ENCODE results near the gene CACNG7. TPM values are rescaled to one million over a fixed set of nuclear protein-coding genes. Genes with fewer than 3 reads are reported as not detected.
"Not testable (repeated sequence)": the region's sequence is repeated elsewhere in the genome, so short reads cannot be mapped to it uniquely, and the experiment has no call there.

Gene CACNG7
- total RNA-seq, 1 experiment from 2014 or later = not detected

DNA sequence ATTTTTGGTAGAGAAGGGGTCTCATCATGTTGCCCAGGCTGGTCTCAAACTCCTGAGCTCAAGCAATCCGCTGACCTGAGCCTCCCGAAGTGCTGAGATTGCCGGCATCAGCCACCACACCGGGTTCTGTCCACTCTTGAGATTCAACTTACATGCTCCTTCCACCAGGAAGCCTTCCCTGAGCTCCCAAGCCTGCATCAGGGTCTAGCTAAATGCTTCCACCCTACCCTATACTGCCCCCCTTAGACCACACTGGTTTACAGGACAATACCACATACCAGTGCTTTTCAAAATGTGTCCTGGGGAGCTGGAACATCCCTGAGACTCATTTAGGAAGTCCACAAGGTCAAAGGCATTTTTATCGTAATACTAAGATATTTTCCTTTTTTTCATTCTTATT lies 38.5 kb downstream of the CACNG7 start:
- TF ChIP-seq, protein P1, sequence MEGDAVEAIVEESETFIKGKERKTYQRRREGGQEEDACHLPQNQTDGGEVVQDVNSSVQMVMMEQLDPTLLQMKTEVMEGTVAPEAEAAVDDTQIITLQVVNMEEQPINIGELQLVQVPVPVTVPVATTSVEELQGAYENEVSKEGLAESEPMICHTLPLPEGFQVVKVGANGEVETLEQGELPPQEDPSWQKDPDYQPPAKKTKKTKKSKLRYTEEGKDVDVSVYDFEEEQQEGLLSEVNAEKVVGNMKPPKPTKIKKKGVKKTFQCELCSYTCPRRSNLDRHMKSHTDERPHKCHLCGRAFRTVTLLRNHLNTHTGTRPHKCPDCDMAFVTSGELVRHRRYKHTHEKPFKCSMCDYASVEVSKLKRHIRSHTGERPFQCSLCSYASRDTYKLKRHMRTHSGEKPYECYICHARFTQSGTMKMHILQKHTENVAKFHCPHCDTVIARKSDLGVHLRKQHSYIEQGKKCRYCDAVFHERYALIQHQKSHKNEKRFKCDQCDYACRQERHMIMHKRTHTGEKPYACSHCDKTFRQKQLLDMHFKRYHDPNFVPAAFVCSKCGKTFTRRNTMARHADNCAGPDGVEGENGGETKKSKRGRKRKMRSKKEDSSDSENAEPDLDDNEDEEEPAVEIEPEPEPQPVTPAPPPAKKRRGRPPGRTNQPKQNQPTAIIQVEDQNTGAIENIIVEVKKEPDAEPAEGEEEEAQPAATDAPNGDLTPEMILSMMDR (IDR thresholded peaks at IDR 0.05; ENCODE audit: insufficient read depth in 1 of 2, low read depth in 1 of 2, low read length in 1 of 2, severe bottlenecking in 1 of 2, unreplicated experiment in 1 of 2) = no peak
- Mint-ChIP-seq H3K27me3 (ENCODE audit: insufficient read depth, unreplicated experiment) (no peaks in the 10 kb centered on the region), H3K4me1 (ENCODE audit: low read depth, unreplicated experiment) (no peaks in the 10 kb centered on the region), H3K9me3 (ENCODE audit: unreplicated experiment) (no peaks in the 10 kb centered on the region), H3K27ac (ENCODE audit: unreplicated experiment) (no peak overlapping the region), H3K4me3 (ENCODE audit: unreplicated experiment) (no peak overlapping the region), H3K36me3 (ENCODE audit: insufficient read depth, unreplicated experiment) (peaks cover 6% of the 10 kb centered on the region)
- Histone ChIP-seq H3K4me3 (ENCODE audit: low read depth, low read length) (no peak overlapping the region), H3K27me3 (replicated peaks; ENCODE audit: control insufficient read depth, insufficient read depth, low read length) (no peaks in the 10 kb centered on the region), H3K36me3 (ENCODE audit: control insufficient read depth, insufficient read depth, low read length) (no peaks in the 10 kb centered on the region), H3K9me3 (no peaks in the 10 kb centered on the region), H3K4me1 (no peaks in the 10 kb centered on the region)
- intact Hi-C loops (cut with micrococcal nuclease; ENCODE audit: unreplicated experiment) = no loop called here
- BruUV-seq (replicated peaks) = no TSS peak
- DNase-seq = no peak
- ChIA-PET CTCF (no interaction called here), POLR2A (no interaction called here)

DNA sequence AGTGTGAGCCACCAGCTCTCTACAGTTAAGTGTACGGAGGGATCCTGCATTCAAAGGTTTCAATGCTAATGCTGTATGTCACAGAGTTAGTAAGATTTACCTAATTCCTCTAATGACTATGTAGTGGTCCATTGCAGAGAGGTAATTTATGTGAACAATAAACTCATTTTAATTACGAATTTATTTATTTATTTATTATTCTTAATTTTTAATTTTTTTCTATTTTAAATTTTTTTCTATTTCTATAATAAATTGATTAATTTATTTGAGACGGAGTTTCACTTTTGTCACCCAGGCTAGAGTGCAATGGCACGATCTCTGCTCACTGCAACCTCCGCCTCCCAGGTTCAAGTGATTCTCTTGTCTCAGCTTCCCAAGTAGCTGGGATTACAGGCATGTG lies 39.5 kb downstream of the CACNG7 start:
- H3K36me3 ChIP-seq (ENCODE audit: control insufficient read depth, insufficient read depth, low read length); CTCF ChIA-PET; H3K4me3 ChIP-seq (ENCODE audit: low read depth, low read length); H3K27me3 Mint-ChIP-seq (ENCODE audit: insufficient read depth, unreplicated experiment); BruUV-seq (replicated peaks); H3K9me3 Mint-ChIP-seq (ENCODE audit: unreplicated experiment); H3K4me1 ChIP-seq; H3K4me3 Mint-ChIP-seq (ENCODE audit: unreplicated experiment); H3K4me1 Mint-ChIP-seq (ENCODE audit: low read depth, unreplicated experiment); intact Hi-C loops (cut with micrococcal nuclease; ENCODE audit: unreplicated experiment); H3K9me3 ChIP-seq; H3K36me3 Mint-ChIP-seq (ENCODE audit: insufficient read depth, unreplicated experiment); POLR2A ChIA-PET; DNase-seq; H3K27ac Mint-ChIP-seq (ENCODE audit: unreplicated experiment); H3K27me3 ChIP-seq (replicated peaks; ENCODE audit: control insufficient read depth, insufficient read depth, low read length): not testable (repeated sequence)

DNA sequence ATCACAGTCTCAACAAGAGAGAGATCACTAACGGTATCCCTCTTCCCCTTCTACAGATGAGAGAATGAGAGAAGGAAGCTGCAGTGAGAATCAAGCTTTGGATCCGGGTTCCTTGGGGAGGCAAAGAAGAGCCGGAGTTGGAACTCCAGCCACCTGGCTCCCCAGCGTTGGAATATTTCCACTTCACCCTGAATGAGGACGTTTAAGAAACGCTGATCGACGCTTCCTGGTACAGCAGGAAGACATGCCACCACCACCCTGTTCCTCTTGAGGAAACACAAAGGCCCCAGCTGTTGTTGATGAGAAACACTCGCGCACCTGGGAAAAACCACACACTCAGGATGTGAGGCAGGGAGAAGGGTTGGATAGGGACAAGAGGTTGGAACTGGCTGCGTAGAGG lies 42.4 kb downstream of the CACNG7 start:
- Mint-ChIP-seq H3K27ac (ENCODE audit: unreplicated experiment) (no peak overlapping the region), H3K9me3 (ENCODE audit: unreplicated experiment) (no peaks in the 10 kb centered on the region), H3K27me3 (ENCODE audit: insufficient read depth, unreplicated experiment) (peaks cover 2% of the 10 kb centered on the region), H3K4me3 (ENCODE audit: unreplicated experiment) (no peak overlapping the region), H3K4me1 (ENCODE audit: low read depth, unreplicated experiment) (no peaks in the 10 kb centered on the region), H3K36me3 (ENCODE audit: insufficient read depth, unreplicated experiment) (no peaks in the 10 kb centered on the region)
- CTCF ChIA-PET = no interaction called here
- POLR2A ChIA-PET = no interaction called here
- TF ChIP-seq, protein P1 (IDR thresholded peaks at IDR 0.05; ENCODE audit: insufficient read depth in 1 of 2, low read depth in 1 of 2, low read length in 1 of 2, severe bottlenecking in 1 of 2, unreplicated experiment in 1 of 2) = no peak
- Histone ChIP-seq H3K36me3 (ENCODE audit: control insufficient read depth, insufficient read depth, low read length) (no peaks in the 10 kb centered on the region), H3K4me3 (ENCODE audit: low read depth, low read length) (no peak overlapping the region), H3K27me3 (replicated peaks; ENCODE audit: control insufficient read depth, insufficient read depth, low read length) (no peaks in the 10 kb centered on the region), H3K4me1 (no peaks in the 10 kb centered on the region), H3K9me3 (no peaks in the 10 kb centered on the region)
- no peak for DNase-seq
- intact Hi-C loops (cut with micrococcal nuclease; ENCODE audit: unreplicated experiment) = no loop called here
- no TSS peak for BruUV-seq (replicated peaks)

DNA sequence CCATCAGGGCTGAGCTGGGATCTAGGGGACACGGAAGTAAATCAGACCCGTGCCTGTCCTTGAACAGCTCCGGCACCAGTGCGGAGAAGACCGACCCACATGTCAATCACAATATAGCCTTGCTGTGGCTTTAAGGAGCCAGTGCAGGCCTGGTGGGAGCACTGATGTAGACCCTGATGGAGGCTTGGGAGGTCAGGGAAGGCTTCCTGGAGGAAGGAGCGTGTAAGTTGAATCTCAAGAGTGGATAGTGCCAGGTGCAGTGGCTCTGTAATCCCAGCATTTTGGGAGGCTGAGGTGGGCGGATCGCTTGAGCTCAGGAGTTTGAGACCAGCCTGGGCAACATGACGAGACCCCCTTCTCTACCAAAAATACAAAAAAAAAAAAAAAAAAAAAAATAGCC lies 42.9 kb downstream of the CACNG7 start:
- intact Hi-C loops (cut with micrococcal nuclease; ENCODE audit: unreplicated experiment) = no loop called here
- CTCF ChIA-PET = no interaction called here
- peaks cover 2% of the 10 kb centered on the region for H3K27me3 Mint-ChIP-seq (ENCODE audit: insufficient read depth, unreplicated experiment)
- Histone ChIP-seq H3K27me3 (replicated peaks; ENCODE audit: control insufficient read depth, insufficient read depth, low read length) (no peaks in the 10 kb centered on the region), H3K9me3 (no peaks in the 10 kb centered on the region), H3K36me3 (ENCODE audit: control insufficient read depth, insufficient read depth, low read length) (no peaks in the 10 kb centered on the region), H3K4me3 (ENCODE audit: low read depth, low read length) (no peak overlapping the region), H3K4me1 (no peaks in the 10 kb centered on the region)
- TF ChIP-seq, protein P1 (IDR thresholded peaks at IDR 0.05; ENCODE audit: insufficient read depth in 1 of 2, low read depth in 1 of 2, low read length in 1 of 2, severe bottlenecking in 1 of 2, unreplicated experiment in 1 of 2) = no peak
- no peak overlapping the region for H3K4me3 Mint-ChIP-seq (ENCODE audit: unreplicated experiment)
- POLR2A ChIA-PET = no interaction called here
- H3K9me3 Mint-ChIP-seq (ENCODE audit: unreplicated experiment) = no peaks in the 10 kb centered on the region
- DNase-seq = no peak
- H3K36me3 Mint-ChIP-seq (ENCODE audit: insufficient read depth, unreplicated experiment) = no peaks in the 10 kb centered on the region
- no TSS peak for BruUV-seq (replicated peaks)
- no peak overlapping the region for H3K27ac Mint-ChIP-seq (ENCODE audit: unreplicated experiment)
- no peaks in the 10 kb centered on the region for H3K4me1 Mint-ChIP-seq (ENCODE audit: low read depth, unreplicated experiment)

Data from Caco-2 (cell line).